Peyer's patch (tissue), 4 donors: ENCODE results near the gene EIF6.

ENCODE experiments used
- POLR2A ChIP-seq, 2 donors: fragments of 450-650 bp; IDR thresholded peaks; one replicate each; pipeline ENCODE4 v1.5.1; 2017; ENCODE audit warnings: antibody characterized with exemption in 2 of 2, mild to moderate bottlenecking in 2 of 2, moderate library complexity in 2 of 2
- TF ChIP-seq, protein P1 (sequence below), 6 experiments: fragments of 450-650 bp in 4 of 6; fragments of 200-600 bp in 2 of 6; sonication (generic) in 1 of 6; IDR thresholded peaks; one replicate each; pipeline ENCODE4 v1.5.1; 2017 to 2019; ENCODE audit warnings: antibody characterized with exemption in 6 of 6, mild to moderate bottlenecking in 3 of 6, moderate library complexity in 1 of 6

DNA sequence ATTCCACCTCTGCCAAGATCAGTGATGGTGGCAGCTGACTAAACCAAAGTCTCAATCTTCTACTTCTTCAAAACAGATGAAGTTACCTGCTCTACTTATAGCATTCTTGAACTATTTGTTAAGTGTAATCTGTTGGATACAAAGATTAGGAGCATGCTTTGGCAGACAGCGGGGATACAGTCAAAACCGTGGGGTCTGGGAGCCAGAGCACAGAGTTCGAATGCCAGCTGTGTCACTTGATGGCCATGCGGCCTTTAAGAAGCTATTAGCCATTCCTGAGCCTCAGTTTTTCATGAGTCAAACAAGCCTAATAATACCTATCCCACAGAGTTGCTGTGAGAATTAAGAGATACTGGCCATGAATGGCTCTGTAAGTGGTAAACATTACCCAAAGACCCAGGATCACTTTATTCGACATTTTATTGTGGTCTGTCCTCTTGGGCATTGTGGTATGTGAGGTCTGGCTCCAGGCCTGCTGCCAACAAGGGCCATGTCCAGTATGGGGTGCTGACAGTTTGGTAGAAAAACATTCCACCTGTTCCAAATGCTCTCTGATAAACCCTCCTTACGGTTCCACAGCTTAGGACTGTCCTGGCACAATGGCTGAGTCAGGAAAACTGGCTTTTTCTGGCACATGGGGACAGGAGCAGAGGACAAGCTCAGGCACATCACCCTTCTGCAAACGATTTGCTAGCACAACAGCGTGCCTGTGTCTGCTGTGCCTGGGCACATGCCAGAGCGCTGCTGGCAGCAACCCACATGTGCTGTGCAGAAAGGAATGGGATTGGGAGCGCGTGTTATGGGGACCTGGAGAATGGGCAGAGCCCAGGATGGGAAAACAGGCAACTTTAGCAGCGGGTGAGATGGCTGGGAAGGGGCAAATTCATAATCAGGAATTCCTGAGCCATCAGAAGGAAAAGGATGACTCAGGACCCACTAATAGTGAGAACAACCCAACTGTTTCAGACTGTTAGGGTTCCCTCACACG, 23.4 kb upstream of the EIF6 start:
- no peak for TF ChIP-seq POLR2A (IDR thresholded peaks at IDR 0.05)
- TF ChIP-seq, protein P1, sequence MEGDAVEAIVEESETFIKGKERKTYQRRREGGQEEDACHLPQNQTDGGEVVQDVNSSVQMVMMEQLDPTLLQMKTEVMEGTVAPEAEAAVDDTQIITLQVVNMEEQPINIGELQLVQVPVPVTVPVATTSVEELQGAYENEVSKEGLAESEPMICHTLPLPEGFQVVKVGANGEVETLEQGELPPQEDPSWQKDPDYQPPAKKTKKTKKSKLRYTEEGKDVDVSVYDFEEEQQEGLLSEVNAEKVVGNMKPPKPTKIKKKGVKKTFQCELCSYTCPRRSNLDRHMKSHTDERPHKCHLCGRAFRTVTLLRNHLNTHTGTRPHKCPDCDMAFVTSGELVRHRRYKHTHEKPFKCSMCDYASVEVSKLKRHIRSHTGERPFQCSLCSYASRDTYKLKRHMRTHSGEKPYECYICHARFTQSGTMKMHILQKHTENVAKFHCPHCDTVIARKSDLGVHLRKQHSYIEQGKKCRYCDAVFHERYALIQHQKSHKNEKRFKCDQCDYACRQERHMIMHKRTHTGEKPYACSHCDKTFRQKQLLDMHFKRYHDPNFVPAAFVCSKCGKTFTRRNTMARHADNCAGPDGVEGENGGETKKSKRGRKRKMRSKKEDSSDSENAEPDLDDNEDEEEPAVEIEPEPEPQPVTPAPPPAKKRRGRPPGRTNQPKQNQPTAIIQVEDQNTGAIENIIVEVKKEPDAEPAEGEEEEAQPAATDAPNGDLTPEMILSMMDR (IDR thresholded peaks at IDR 0.05) = no peak
